GM23338 (cell line): ENCODE results near the gene RHBDF2. TPM values are rescaled to one million over a fixed set of nuclear protein-coding genes. Genes with fewer than 3 reads are reported as not detected.
"Not testable (repeated sequence)": the region's sequence is repeated elsewhere in the genome, so short reads cannot be mapped to it uniquely, and the experiment has no call there.

Experiments
- ATAC-seq: fragments of 200-7000 bp; cut with Tn5 transposase; 3 replicates; pipeline ENCODE4 v1.9.1; 2020
- DNase-seq: peaks from one replicate; pipeline ENCODE4 v3.0.0-alpha.2; 2015; ENCODE audit warnings: low spot score
- H2AFZ ChIP-seq: fragments of 200-600 bp; sonication (generic); 2 replicates; pipeline ENCODE4 v1.8.0; 2016; ENCODE audit warnings: antibody characterized with exemption, mild to moderate bottlenecking, moderate library complexity
- H3F3A ChIP-seq: fragments of 200-600 bp; sonication (generic); replicated peaks from 2 replicates; pipeline ENCODE4 v1.8.0; 2017; ENCODE audit warnings: antibody characterized with exemption, mixed run types, low read depth
- H3K27ac ChIP-seq: fragments of 200-600 bp; sonication (generic); 2 replicates; pipeline ENCODE4 v1.6.1; 2016; ENCODE audit warnings: low read depth
- H3K27me3 ChIP-seq: fragments of 200-600 bp; sonication (generic); 2 replicates; pipeline ENCODE4 v1.8.0; 2016; ENCODE audit warnings: mild to moderate bottlenecking, mixed run types, moderate library complexity; ENCODE audit not compliant: insufficient read depth
- H3K36me3 ChIP-seq: fragments of 200-600 bp; sonication (generic); 2 replicates; pipeline ENCODE4 v1.8.0; 2016; ENCODE audit warnings: mild to moderate bottlenecking; ENCODE audit not compliant: insufficient read depth
- H3K4me1 ChIP-seq: fragments of 200-600 bp; sonication (generic); 2 replicates; pipeline ENCODE4 v1.8.0; 2016; ENCODE audit warnings: mild to moderate bottlenecking, moderate library complexity; ENCODE audit not compliant: insufficient read depth
- H3K4me2 ChIP-seq: fragments of 200-600 bp; sonication (generic); 2 replicates; pipeline ENCODE4 v1.7.1; 2017; ENCODE audit warnings: mixed run types
- H3K4me3 ChIP-seq: fragments of 200-600 bp; sonication (generic); 2 replicates; pipeline ENCODE4 v1.6.1; 2016; ENCODE audit warnings: mixed run types
- H3K79me2 ChIP-seq: fragments of 200-600 bp; sonication (generic); replicated peaks from 2 replicates; pipeline ENCODE4 v1.8.0; 2017; ENCODE audit warnings: mild to moderate bottlenecking; ENCODE audit not compliant: insufficient read depth
- H3K9me2 ChIP-seq: fragments of 200-600 bp; sonication (generic); 2 replicates; pipeline ENCODE4 v1.8.0; 2017; ENCODE audit not compliant: insufficient read depth
- H4K20me1 ChIP-seq: fragments of 200-600 bp; sonication (generic); replicated peaks from 2 replicates; pipeline ENCODE4 v1.8.0; 2017; ENCODE audit warnings: mild to moderate bottlenecking; ENCODE audit not compliant: insufficient read depth
- H3K27ac Mint-ChIP-seq: 2 replicates; pipeline ENCODE4 v1.8.0; 2020; ENCODE audit warnings: inconsistent platforms, mild to moderate bottlenecking, moderate library complexity, mixed read lengths
- H3K27me3 Mint-ChIP-seq: 3 replicates; pipeline ENCODE4 v1.8.0; 2022; ENCODE audit warnings: low read depth, mild to moderate bottlenecking, moderate library complexity, mixed read lengths, inconsistent platforms; ENCODE audit not compliant: insufficient read depth, poor library complexity
- H3K36me3 Mint-ChIP-seq: 3 replicates; pipeline ENCODE4 v1.8.0; 2021; ENCODE audit warnings: low read depth, mild to moderate bottlenecking, inconsistent platforms, moderate library complexity, mixed read lengths
- H3K4me1 Mint-ChIP-seq: 3 replicates; pipeline ENCODE4 v1.8.0; 2020; ENCODE audit warnings: mild to moderate bottlenecking, inconsistent platforms, mixed read lengths
- H3K4me3 Mint-ChIP-seq: 3 replicates; pipeline ENCODE4 v1.8.0; 2021; ENCODE audit warnings: moderate library complexity, mild to moderate bottlenecking, inconsistent platforms, mixed read lengths
- H3K9me3 Mint-ChIP-seq: 3 replicates; pipeline ENCODE4 v1.8.0; 2020; ENCODE audit warnings: moderate library complexity, mild to moderate bottlenecking, inconsistent platforms, mixed read lengths
- EZH2phosphoT487 ChIP-seq: fragments of 200-600 bp; sonication (generic); IDR thresholded peaks from one replicate; pipeline ENCODE4 v1.8.1; 2018; ENCODE audit warnings: antibody characterized with exemption; ENCODE audit not compliant: unreplicated experiment
- JUNB ChIP-seq: IDR thresholded peaks from one replicate; pipeline ENCODE4 v1.6.1; 2016; ENCODE audit warnings: antibody characterized with exemption; ENCODE audit not compliant: unreplicated experiment
- NANOG ChIP-seq: IDR thresholded peaks from 2 replicates; pipeline ENCODE4 v1.6.1; 2016; ENCODE audit warnings: antibody characterized with exemption, borderline replicate concordance
- POLR2AphosphoS5 ChIP-seq: IDR thresholded peaks from 2 replicates; pipeline ENCODE4 v1.6.1; 2016; ENCODE audit warnings: antibody characterized with exemption, low read depth
- REST ChIP-seq: IDR thresholded peaks from one replicate; pipeline ENCODE4 v1.6.1; 2018; ENCODE audit warnings: antibody characterized with exemption; ENCODE audit not compliant: unreplicated experiment
- ZNF462 ChIP-seq: fragments of 250-450 bp; sonication (Bioruptor Pico); IDR thresholded peaks from 2 replicates; pipeline ENCODE4 v1.5.0; 2020; ENCODE audit warnings: mild to moderate bottlenecking, moderate library complexity
- polyA plus RNA-seq: library from polyadenylated mRNA; unstranded; fragments of >200 nt; fragmentation: Nextera tagmentation; extraction: Ambion mirVana; gene quantifications from 2 replicates; pipeline ENCODE4 v1.2.1, GENCODE V29; 2016
- total RNA-seq: library from RNA; depleted of rRNA; stranded (reverse); fragments of >200 nt; shearing (Covaris generic); gene quantifications from 2 replicates; pipeline ENCODE4 v1.2.3, GENCODE V29; 2014

Gene RHBDF2
- total and polyA plus RNA-seq, 2 experiments from 2014 or later, result 9.4 to 29.5 TPM

GRCh38 chr17:76527016-76527415, 25.8 kb upstream of the RHBDF2 start:
- H3K4me1 Mint-ChIP-seq, result peaks cover 30% of the 10 kb centered on the region
- not testable (repeated sequence) for H3K36me3 Mint-ChIP-seq, H3K27ac Mint-ChIP-seq, H3K27ac ChIP-seq, H3F3A ChIP-seq, H3K4me1 ChIP-seq, H3K79me2 ChIP-seq, H3K4me2 ChIP-seq, H4K20me1 ChIP-seq, H3K36me3 ChIP-seq, H3K27me3 ChIP-seq, H3K4me3 Mint-ChIP-seq, H3K9me2 ChIP-seq, ATAC-seq, H3K9me3 Mint-ChIP-seq, DNase-seq
- Histone ChIP-seq H2AFZ (peak overlapping the region; percentile 74; the same call in 1 of the 2 replicates), H3K4me3 (0 out of 2 replicates have a peak overlapping the region, but pooled peaks have one; percentile 17)
- peaks cover 21% of the 10 kb centered on the region for H3K27me3 Mint-ChIP-seq

- not testable (repeated sequence) for H3K4me2 ChIP-seq, H2AFZ ChIP-seq, H3K27ac ChIP-seq, H4K20me1 ChIP-seq, DNase-seq, H3K4me3 Mint-ChIP-seq, H3F3A ChIP-seq, H3K4me3 ChIP-seq, H3K36me3 ChIP-seq, H3K4me1 ChIP-seq, H3K27ac Mint-ChIP-seq, H3K36me3 Mint-ChIP-seq, ATAC-seq, H3K9me2 ChIP-seq, H3K9me3 Mint-ChIP-seq, H3K79me2 ChIP-seq, H3K27me3 ChIP-seq
- H3K4me1 Mint-ChIP-seq, result peaks cover 23% of the 10 kb centered on the region
- peaks cover 21% of the 10 kb centered on the region for H3K27me3 Mint-ChIP-seq
Measured at GRCh38 chr17:76525513-76525833, 24.2 kb upstream of the RHBDF2 start.

GRCh38 chr17:76524598-76525512, 23.6 kb upstream of the RHBDF2 start:
- Histone ChIP-seq H4K20me1 (no peaks in the 10 kb centered on the region), H3K4me3 (no peak overlapping the region), H3K27ac (no peak overlapping the region), H3K36me3 (no peaks in the 10 kb centered on the region), H3K9me2 (no peaks in the 10 kb centered on the region), H3F3A (no peaks in the 10 kb centered on the region), H3K4me1 (peaks cover 9% of the 10 kb centered on the region; the same call in 1 of the 2 replicates), H2AFZ (peak overlapping the region; percentile 66), H3K4me2 (no peak overlapping the region), H3K27me3 (peaks cover 5% of the 10 kb centered on the region; the same call in 1 of the 2 replicates), H3K79me2 (no peaks in the 10 kb centered on the region)
- H3K36me3 Mint-ChIP-seq, result no peaks in the 10 kb centered on the region
- DNase-seq (no peak), ATAC-seq (no peak)
- peaks cover 17% of the 10 kb centered on the region for H3K27me3 Mint-ChIP-seq
- H3K4me3 Mint-ChIP-seq, result no peak overlapping the region; the same call in 2 of the 3 replicates
- no peak overlapping the region for H3K27ac Mint-ChIP-seq
- no peaks in the 10 kb centered on the region for H3K9me3 Mint-ChIP-seq
- H3K4me1 Mint-ChIP-seq, result peaks cover 17% of the 10 kb centered on the region
- TF ChIP-seq EZH2phosphoT487 (no peak), POLR2AphosphoS5 (no peak), JUNB (no peak), NANOG (no peak), ZNF462 (CRISPR knock-in tag) (no peak), REST (no peak)
